ENCODE data around the gene SUN5.
"Not testable (repeated sequence)": the region's sequence is repeated elsewhere in the genome, so short reads cannot be mapped to it uniquely, and the experiment has no call there.

Gene SUN5

GRCh38 chr20:33004141-33004751 is at the start of gene SUN5:
SUN5 (minus strand) TSS chr20:33004433; CDS start chr20:33004340, 93 bp downstream.
- H3K4me3 ChIP-seq (ENCODE audit: severe bottlenecking), result no peak within 1 kb of the TSS
- DNase-seq (ENCODE audit: low spot score) (peak; percentile 64), ATAC-seq (ENCODE audit: low read depth) (no peak)
- no peak for TF ChIP-seq CTCF (IDR thresholded peaks at IDR 0.05; ENCODE audit: poor library complexity, severe bottlenecking)
- H3K4me1 ChIP-seq (ENCODE audit: insufficient read depth, poor library complexity, severe bottlenecking), result no peaks in the 10 kb centered on the region
- no peaks in the 10 kb centered on the region for H3K9me3 ChIP-seq (ENCODE audit: severe bottlenecking)
- no peaks in the 10 kb centered on the region for H3K36me3 ChIP-seq (ENCODE audit: low read depth)
- no peak within 1 kb of the TSS for H3K27ac ChIP-seq (ENCODE audit: poor library complexity, severe bottlenecking)
- H3K27me3 ChIP-seq (ENCODE audit: insufficient read depth, poor library complexity, severe bottlenecking), result no peaks in the 10 kb centered on the region

- no peak for TF ChIP-seq CTCF (IDR thresholded peaks at IDR 0.05; ENCODE audit: poor library complexity, severe bottlenecking)
- Histone ChIP-seq H3K36me3 (ENCODE audit: low read depth) (no peaks in the 10 kb centered on the region), H3K27ac (ENCODE audit: poor library complexity, severe bottlenecking) (no peak within 1 kb of the TSS), H3K27me3 (ENCODE audit: insufficient read depth, poor library complexity, severe bottlenecking) (no peaks in the 10 kb centered on the region), H3K4me1 (ENCODE audit: insufficient read depth, poor library complexity, severe bottlenecking) (no peaks in the 10 kb centered on the region), H3K4me3 (ENCODE audit: severe bottlenecking) (no peak within 1 kb of the TSS), H3K9me3 (ENCODE audit: severe bottlenecking) (no peaks in the 10 kb centered on the region)
- DNase-seq (ENCODE audit: low spot score) (no peak), ATAC-seq (ENCODE audit: low read depth) (no peak)
Measured at GRCh38 chr20:33053291-33054106, 49.3 kb upstream of the SUN5 start, which contains the start of gene BPIFB3. BPIFB3 (plus strand) TSS chr20:33053903; CDS start chr20:33055436, 1,533 bp downstream.

- Histone ChIP-seq H3K27me3 (ENCODE audit: insufficient read depth, poor library complexity, severe bottlenecking) (no peaks in the 10 kb centered on the region), H3K4me3 (ENCODE audit: severe bottlenecking) (no peak overlapping the region), H3K4me1 (ENCODE audit: insufficient read depth, poor library complexity, severe bottlenecking) (no peaks in the 10 kb centered on the region), H3K36me3 (ENCODE audit: low read depth) (no peaks in the 10 kb centered on the region), H3K9me3 (ENCODE audit: severe bottlenecking) (no peaks in the 10 kb centered on the region), H3K27ac (ENCODE audit: poor library complexity, severe bottlenecking) (no peak overlapping the region)
- no peak for TF ChIP-seq CTCF (IDR thresholded peaks at IDR 0.05; ENCODE audit: poor library complexity, severe bottlenecking)
- no peak for ATAC-seq (ENCODE audit: low read depth)
- no peak for DNase-seq (ENCODE audit: low spot score)
Measured at GRCh38 chr20:33051333-33051732, 47.1 kb upstream of the SUN5 start.

- no peaks in the 10 kb centered on the region for H3K27me3 ChIP-seq (ENCODE audit: insufficient read depth, poor library complexity, severe bottlenecking)
- no peak for DNase-seq (ENCODE audit: low spot score)
- H3K36me3 ChIP-seq (ENCODE audit: low read depth), result no peaks in the 10 kb centered on the region
- H3K4me3 ChIP-seq (ENCODE audit: severe bottlenecking), result no peak overlapping the region
- no peaks in the 10 kb centered on the region for H3K4me1 ChIP-seq (ENCODE audit: insufficient read depth, poor library complexity, severe bottlenecking)
- H3K27ac ChIP-seq (ENCODE audit: poor library complexity, severe bottlenecking), result no peak overlapping the region
- no peak for TF ChIP-seq CTCF (IDR thresholded peaks at IDR 0.05; ENCODE audit: poor library complexity, severe bottlenecking)
- no peak for ATAC-seq (ENCODE audit: low read depth)
- H3K9me3 ChIP-seq (ENCODE audit: severe bottlenecking), result peaks cover 2% of the 10 kb centered on the region
Measured at GRCh38 chr20:33046412-33046811, 42.2 kb upstream of the SUN5 start.

- not testable (repeated sequence) for H3K27me3 ChIP-seq (ENCODE audit: insufficient read depth, poor library complexity, severe bottlenecking); H3K9me3 ChIP-seq (ENCODE audit: severe bottlenecking); H3K4me1 ChIP-seq (ENCODE audit: insufficient read depth, poor library complexity, severe bottlenecking); H3K4me3 ChIP-seq (ENCODE audit: severe bottlenecking); ATAC-seq (ENCODE audit: low read depth); DNase-seq (ENCODE audit: low spot score); H3K36me3 ChIP-seq (ENCODE audit: low read depth); H3K27ac ChIP-seq (ENCODE audit: poor library complexity, severe bottlenecking)
Measured at GRCh38 chr20:33045129-33045721, 41.0 kb upstream of the SUN5 start.

Measured in RWPE2 (cell line).